SK-N-SH treated with all-trans-retinoic acid at 6 μM for 48 hours (cell line): ENCODE results near the gene VPS54.

Experiments used
- ATAC-seq: fragments of 200-7000 bp; cut with Tn5 transposase; 3 replicates; pipeline ENCODE4 v1.9.1; 2020; ENCODE audit warnings: mild to moderate bottlenecking, moderate library complexity
- BACH2 ChIP-seq: fragments of 250-450 bp; sonication (Bioruptor Pico); IDR thresholded peaks from 2 replicates; pipeline ENCODE4 v1.9.0; 2021; ENCODE audit warnings: mild to moderate bottlenecking, borderline replicate concordance
- CREB5 ChIP-seq: fragments of 250-450 bp; sonication (Bioruptor Pico); IDR thresholded peaks from 2 replicates; pipeline ENCODE4 v1.5.1; 2020; ENCODE audit warnings: low read depth, mild to moderate bottlenecking, moderate library complexity
- CSDC2 ChIP-seq: fragments of 250-450 bp; sonication (Bioruptor Pico); IDR thresholded peaks from 2 replicates; pipeline ENCODE4 v1.5.0; 2020; ENCODE audit warnings: mild to moderate bottlenecking, moderate library complexity
- ESRRG ChIP-seq: fragments of 250-450 bp; sonication (Bioruptor Pico); IDR thresholded peaks from 2 replicates; pipeline ENCODE4 v1.6.1; 2021; ENCODE audit warnings: mild to moderate bottlenecking
- GLIS3 ChIP-seq: fragments of 250-450 bp; sonication (Bioruptor Pico); IDR thresholded peaks from 2 replicates; pipeline ENCODE4 v1.5.0; 2020; ENCODE audit warnings: mild to moderate bottlenecking, moderate library complexity
- ISL1 ChIP-seq: fragments of 250-450 bp; sonication (Bioruptor Pico); IDR thresholded peaks from 2 replicates; pipeline ENCODE4 v2.1.2; 2022; ENCODE audit warnings: mild to moderate bottlenecking, moderate library complexity
- OSR1 ChIP-seq: fragments of 250-450 bp; sonication (Bioruptor Pico); IDR thresholded peaks from 2 replicates; pipeline ENCODE4 v1.8.0; 2022; ENCODE audit warnings: moderate library complexity, mild to moderate bottlenecking, inconsistent platforms
- PPARA ChIP-seq: fragments of 250-450 bp; sonication (Bioruptor Pico); IDR thresholded peaks from 2 replicates; pipeline ENCODE4 v1.5.0; 2020; ENCODE audit warnings: mild to moderate bottlenecking, borderline replicate concordance
- RARB ChIP-seq: fragments of 250-450 bp; sonication (Bioruptor Pico); IDR thresholded peaks from 2 replicates; pipeline ENCODE4 v1.8.0; 2021; ENCODE audit warnings: mild to moderate bottlenecking, moderate library complexity
- SNAI2 ChIP-seq: fragments of 250-450 bp; sonication (Bioruptor Pico); IDR thresholded peaks from 2 replicates; pipeline ENCODE4 v1.5.0; 2020; ENCODE audit warnings: mild to moderate bottlenecking, moderate library complexity
- TCF4 ChIP-seq: fragments of 250-450 bp; sonication (Bioruptor Pico); IDR thresholded peaks from 2 replicates; pipeline ENCODE4 v1.8.0; 2021; ENCODE audit warnings: mild to moderate bottlenecking, moderate library complexity, borderline replicate concordance
- TOX ChIP-seq: fragments of 250-450 bp; sonication (Bioruptor Pico); IDR thresholded peaks from 2 replicates; pipeline ENCODE4 v1.8.0; 2021; ENCODE audit warnings: mild to moderate bottlenecking, moderate library complexity, borderline replicate concordance
- TSHZ2 ChIP-seq: fragments of 250-450 bp; sonication (Bioruptor Pico); IDR thresholded peaks from 2 replicates; pipeline ENCODE4 v1.5.0; 2020; ENCODE audit warnings: mild to moderate bottlenecking, moderate library complexity
- ZC3H10 ChIP-seq: fragments of 250-450 bp; sonication (Bioruptor Pico); IDR thresholded peaks from 2 replicates; pipeline ENCODE4 v1.5.1; 2021; ENCODE audit warnings: mild to moderate bottlenecking, moderate library complexity
- ZFP3 ChIP-seq: fragments of 250-450 bp; sonication (Bioruptor Pico); IDR thresholded peaks from 2 replicates; pipeline ENCODE4 v1.5.0; 2020; ENCODE audit warnings: mild to moderate bottlenecking, moderate library complexity
- ZFP30 ChIP-seq: fragments of 450-650 bp; formaldehyde crosslinking; IDR thresholded peaks from 2 replicates; pipeline ENCODE4 v1.5.0; 2022; ENCODE audit warnings: mild to moderate bottlenecking, moderate library complexity
- ZNF565 ChIP-seq: fragments of 450-650 bp; formaldehyde crosslinking; conservative IDR thresholded peaks from 2 replicates; pipeline ENCODE4 v1.5.0; 2020; ENCODE audit warnings: low read depth, mild to moderate bottlenecking, moderate library complexity
- ZNF8 ChIP-seq: fragments of 450-650 bp; formaldehyde crosslinking; IDR thresholded peaks from 2 replicates; pipeline ENCODE4 v1.5.0; 2020; ENCODE audit warnings: mild to moderate bottlenecking, moderate library complexity
- TF ChIP-seq, protein P1 (sequence below): fragments of 250-450 bp; sonication (Bioruptor Pico); IDR thresholded peaks from 2 replicates; pipeline ENCODE4 v1.5.1; 2021; ENCODE audit warnings: mild to moderate bottlenecking, moderate library complexity
- TF ChIP-seq, protein P2 (sequence below): fragments of 250-450 bp; sonication (Bioruptor Pico); IDR thresholded peaks from 2 replicates; pipeline ENCODE4 v1.8.0; 2020; ENCODE audit warnings: mild to moderate bottlenecking, moderate library complexity, borderline replicate concordance

The VPS54 gene

GRCh38 chr2:63875559-63876245 is 143.5 kb downstream of the VPS54 start:
- no peak for TF ChIP-seq CSDC2 (CRISPR knock-in tag)
- TF ChIP-seq PPARA = no peak
- no peak for TF ChIP-seq GLIS3 (CRISPR knock-in tag)
- no peak for TF ChIP-seq TOX (CRISPR knock-in tag)
- TF ChIP-seq, protein P1, sequence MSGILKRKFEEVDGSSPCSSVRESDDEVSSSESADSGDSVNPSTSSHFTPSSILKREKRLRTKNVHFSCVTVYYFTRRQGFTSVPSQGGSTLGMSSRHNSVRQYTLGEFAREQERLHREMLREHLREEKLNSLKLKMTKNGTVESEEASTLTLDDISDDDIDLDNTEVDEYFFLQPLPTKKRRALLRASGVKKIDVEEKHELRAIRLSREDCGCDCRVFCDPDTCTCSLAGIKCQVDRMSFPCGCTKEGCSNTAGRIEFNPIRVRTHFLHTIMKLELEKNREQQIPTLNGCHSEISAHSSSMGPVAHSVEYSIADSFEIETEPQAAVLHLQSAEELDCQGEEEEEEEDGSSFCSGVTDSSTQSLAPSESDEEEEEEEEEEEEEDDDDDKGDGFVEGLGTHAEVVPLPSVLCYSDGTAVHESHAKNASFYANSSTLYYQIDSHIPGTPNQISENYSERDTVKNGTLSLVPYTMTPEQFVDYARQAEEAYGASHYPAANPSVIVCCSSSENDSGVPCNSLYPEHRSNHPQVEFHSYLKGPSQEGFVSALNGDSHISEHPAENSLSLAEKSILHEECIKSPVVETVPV (CRISPR knock-in tag) = no peak
- no peak for TF ChIP-seq BACH2 (CRISPR knock-in tag)
- TF ChIP-seq ZNF8 (CRISPR knock-in tag) = no peak
- TF ChIP-seq ISL1 (CRISPR knock-in tag) = no peak
- TF ChIP-seq SNAI2 = no peak
- ATAC-seq = no peak

- TF ChIP-seq ESRRG (CRISPR knock-in tag) = no peak
- TF ChIP-seq, protein P2, sequence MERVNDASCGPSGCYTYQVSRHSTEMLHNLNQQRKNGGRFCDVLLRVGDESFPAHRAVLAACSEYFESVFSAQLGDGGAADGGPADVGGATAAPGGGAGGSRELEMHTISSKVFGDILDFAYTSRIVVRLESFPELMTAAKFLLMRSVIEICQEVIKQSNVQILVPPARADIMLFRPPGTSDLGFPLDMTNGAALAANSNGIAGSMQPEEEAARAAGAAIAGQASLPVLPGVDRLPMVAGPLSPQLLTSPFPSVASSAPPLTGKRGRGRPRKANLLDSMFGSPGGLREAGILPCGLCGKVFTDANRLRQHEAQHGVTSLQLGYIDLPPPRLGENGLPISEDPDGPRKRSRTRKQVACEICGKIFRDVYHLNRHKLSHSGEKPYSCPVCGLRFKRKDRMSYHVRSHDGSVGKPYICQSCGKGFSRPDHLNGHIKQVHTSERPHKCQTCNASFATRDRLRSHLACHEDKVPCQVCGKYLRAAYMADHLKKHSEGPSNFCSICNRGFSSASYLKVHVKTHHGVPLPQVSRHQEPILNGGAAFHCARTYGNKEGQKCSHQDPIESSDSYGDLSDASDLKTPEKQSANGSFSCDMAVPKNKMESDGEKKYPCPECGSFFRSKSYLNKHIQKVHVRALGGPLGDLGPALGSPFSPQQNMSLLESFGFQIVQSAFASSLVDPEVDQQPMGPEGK = no peak
- TF ChIP-seq TOX (CRISPR knock-in tag) = no peak
- TF ChIP-seq ISL1 (CRISPR knock-in tag) = no peak
- TF ChIP-seq ZNF565 (CRISPR knock-in tag) = no peak
- no peak for TF ChIP-seq BACH2 (CRISPR knock-in tag)
- no peak for TF ChIP-seq ZNF8 (CRISPR knock-in tag)
- TF ChIP-seq ZFP3 (CRISPR knock-in tag) = no peak
- no peak for TF ChIP-seq OSR1 (CRISPR knock-in tag)
- TF ChIP-seq TSHZ2 = no peak
- TF ChIP-seq GLIS3 (CRISPR knock-in tag) = no peak
- no peak for TF ChIP-seq CREB5 (CRISPR knock-in tag)
- TF ChIP-seq, protein P1 (CRISPR knock-in tag) = no peak
- TF ChIP-seq RARB = no peak
- TF ChIP-seq ZC3H10 = no peak
- ATAC-seq = peak; percentile 31
Measured at GRCh38 chr2:63875131-63875527, 144.1 kb downstream of the VPS54 start.

DNA sequence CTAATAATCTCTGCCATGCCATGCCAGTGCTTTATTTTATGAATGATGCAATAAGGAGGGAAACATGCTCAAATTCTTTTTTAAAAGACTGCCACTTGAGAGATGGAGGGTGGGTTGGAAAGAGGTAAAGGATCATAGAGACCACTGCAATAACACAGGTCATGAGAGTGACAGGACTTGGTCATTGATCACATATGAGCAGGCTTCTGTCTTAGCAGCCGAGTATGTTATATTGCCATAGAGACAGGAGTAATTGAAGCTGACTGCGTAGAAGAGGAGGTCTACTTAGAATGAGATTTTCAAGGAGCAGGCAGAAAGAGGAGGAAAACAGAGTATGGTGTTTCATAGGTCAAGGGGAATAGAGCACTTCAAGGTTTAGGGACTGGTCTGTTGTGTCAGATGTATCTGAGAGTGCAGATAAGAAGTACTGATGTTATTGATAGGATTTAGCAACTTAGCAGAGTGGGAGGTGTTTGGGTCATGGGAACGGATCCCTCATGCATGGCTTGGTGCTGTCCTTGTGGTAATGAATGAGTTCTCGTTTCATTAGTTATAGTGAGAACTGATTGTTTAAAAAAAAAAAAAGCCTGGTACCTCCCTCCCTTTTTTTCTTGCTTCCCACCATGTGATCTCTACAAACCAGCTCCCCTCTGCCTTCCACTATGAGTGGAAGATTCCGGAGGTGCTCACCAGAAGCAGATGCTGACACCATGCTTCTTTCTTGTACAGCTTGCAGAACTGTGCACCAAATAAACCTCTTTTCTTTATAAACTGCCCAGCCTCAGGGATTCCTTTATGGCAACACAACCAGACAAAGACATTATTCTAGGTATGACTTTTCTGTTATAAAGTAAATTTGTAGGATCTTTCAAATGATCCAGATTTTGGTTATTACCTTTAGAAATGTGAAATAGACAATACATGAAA is 144.8 kb downstream of the VPS54 start:
- no peak for ATAC-seq
- TF ChIP-seq TSHZ2 (no peak), ZFP30 (no peak), ESRRG (CRISPR knock-in tag) (no peak), BACH2 (CRISPR knock-in tag) (no peak), ISL1 (CRISPR knock-in tag) (no peak), RARB (no peak), TCF4 (no peak), CSDC2 (CRISPR knock-in tag) (no peak), ZNF8 (CRISPR knock-in tag) (no peak)
- TF ChIP-seq, protein P1 (CRISPR knock-in tag) = no peak
